ENCODE results near the gene KIFAP3. TPM values are rescaled to one million over a fixed set of nuclear protein-coding genes. Genes with fewer than 3 reads are reported as not detected.

KIFAP3 gene
- 10.5 and 10.6 TPM in 2 replicates for total RNA-seq (2014; rRNA removed; shearing (Covaris generic))
- 12.5 and 13.3 TPM in 2 replicates for total RNA-seq (2022)
- Bru-seq, nascent RNA, result percentile 57 among the genes with signal in this experiment
- percentile 43 among the genes with signal in this experiment for BruChase-seq, experiment 1, labeled RNA remaining after a 6-hour chase
- BruChase-seq, experiment 2, labeled RNA remaining after a 2-hour chase, result percentile 46 among the genes with signal in this experiment
- long read RNA-seq, transcript KIFAP3-201 (20 exons, 2,957 nt), result major isoform, 25 of 34 reads
- long read RNA-seq, partial matches to known transcripts, result 2 of 34 reads
- long read RNA-seq, other reads (novel, unspliced or antisense), result 6 of 34 reads

DNA sequence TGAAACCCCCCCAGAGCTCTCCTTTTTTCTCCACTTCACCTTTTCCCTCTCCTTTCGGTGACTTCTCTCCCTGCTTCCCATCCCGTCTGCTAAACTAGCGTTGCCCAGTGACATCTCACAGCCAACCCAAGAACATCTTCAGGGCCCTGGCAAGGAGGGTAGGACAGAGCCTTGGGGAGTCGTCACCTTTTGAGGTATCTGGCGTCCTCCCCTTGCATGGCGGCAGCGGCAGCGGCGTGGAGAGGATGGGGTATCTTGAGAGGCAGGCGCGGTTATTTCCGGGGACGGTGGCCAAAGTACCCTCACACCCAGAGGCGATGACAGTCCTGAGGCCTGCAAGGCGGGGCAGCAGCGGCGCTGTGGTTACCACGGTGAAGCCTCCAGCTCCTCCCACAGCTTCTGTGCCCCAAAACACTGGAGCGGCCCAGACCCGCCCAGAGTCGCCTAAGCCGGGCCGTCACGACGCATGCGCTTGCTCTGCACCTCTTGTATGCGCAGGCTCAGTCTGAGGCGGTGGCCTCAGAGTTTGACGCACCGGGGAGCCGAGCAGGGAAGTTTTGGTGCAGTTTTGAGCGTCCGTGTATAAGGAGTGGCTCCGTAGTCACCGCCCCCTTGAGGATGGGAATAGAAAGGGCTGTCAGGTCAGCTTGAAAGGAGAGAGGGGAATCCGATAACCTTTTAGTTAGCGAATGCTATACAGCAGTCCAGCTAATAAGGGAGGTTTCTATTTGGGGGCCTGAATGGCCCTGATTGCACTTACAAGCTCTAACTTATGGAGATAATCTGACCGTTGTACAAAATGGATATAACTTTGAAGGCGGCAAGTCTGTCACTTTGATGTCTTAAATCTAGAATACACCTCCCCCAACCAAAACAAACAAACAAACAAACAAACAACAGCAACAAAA, at the start of gene KIFAP3:
Gene KIFAP3 (minus strand): TSS at position 446 of the 908 bp plus-strand sequence. CDS start 228 bp downstream, at position 218.
- TF ChIP-seq, protein P1, sequence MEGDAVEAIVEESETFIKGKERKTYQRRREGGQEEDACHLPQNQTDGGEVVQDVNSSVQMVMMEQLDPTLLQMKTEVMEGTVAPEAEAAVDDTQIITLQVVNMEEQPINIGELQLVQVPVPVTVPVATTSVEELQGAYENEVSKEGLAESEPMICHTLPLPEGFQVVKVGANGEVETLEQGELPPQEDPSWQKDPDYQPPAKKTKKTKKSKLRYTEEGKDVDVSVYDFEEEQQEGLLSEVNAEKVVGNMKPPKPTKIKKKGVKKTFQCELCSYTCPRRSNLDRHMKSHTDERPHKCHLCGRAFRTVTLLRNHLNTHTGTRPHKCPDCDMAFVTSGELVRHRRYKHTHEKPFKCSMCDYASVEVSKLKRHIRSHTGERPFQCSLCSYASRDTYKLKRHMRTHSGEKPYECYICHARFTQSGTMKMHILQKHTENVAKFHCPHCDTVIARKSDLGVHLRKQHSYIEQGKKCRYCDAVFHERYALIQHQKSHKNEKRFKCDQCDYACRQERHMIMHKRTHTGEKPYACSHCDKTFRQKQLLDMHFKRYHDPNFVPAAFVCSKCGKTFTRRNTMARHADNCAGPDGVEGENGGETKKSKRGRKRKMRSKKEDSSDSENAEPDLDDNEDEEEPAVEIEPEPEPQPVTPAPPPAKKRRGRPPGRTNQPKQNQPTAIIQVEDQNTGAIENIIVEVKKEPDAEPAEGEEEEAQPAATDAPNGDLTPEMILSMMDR (conservative IDR thresholded peaks at IDR 0.05; ENCODE audit: low read length), result peak; percentile 71
- no peak for TF ChIP-seq EZH2phosphoT487 (IDR thresholded peaks at IDR 0.05; ENCODE audit: borderline replicate concordance, low read depth, low read length)
- H3K9me2 ChIP-seq (ENCODE audit: insufficient read depth, low read length), result no peaks in the 10 kb centered on the region
- peak within 1 kb of the TSS; percentile 100 for H2AFZ ChIP-seq (ENCODE audit: low read length)
- POLR2A ChIA-PET, result interaction anchor here (0.8 to 1.7 kb wide), 4 partner anchors 9 to 183 kb away, joined by 3 to 7 read pairs (median 6); partner anchors contain the start of gene SCYL3
- H3K27ac ChIP-seq (ENCODE audit: low read depth, low read length, poor library complexity, severe bottlenecking), result peak within 1 kb of the TSS; percentile 28
- H3K9me3 ChIP-seq (ENCODE audit: low read length), result peaks cover 40% of the 10 kb centered on the region
- H3K4me1 ChIP-seq (ENCODE audit: insufficient read depth, low read length, poor library complexity, severe bottlenecking), result peaks cover 23% of the 10 kb centered on the region
- peak within 1 kb of the TSS; percentile 91 for H3K4me2 ChIP-seq (ENCODE audit: low read length)
- H3K36me3 ChIP-seq (ENCODE audit: insufficient read depth, low read length), result no peaks in the 10 kb centered on the region
- intact Hi-C loops (cut with micrococcal nuclease; ENCODE audit: unreplicated experiment), result loop anchor here (1.0 to 5.0 kb wide), 4 partner anchors 181 to 707 kb away; partner anchors contain the start of genes BLZF1, GORAB, METTL18 and NME7
- H4K20me1 ChIP-seq (ENCODE audit: insufficient read depth, low read length), result no peaks in the 10 kb centered on the region
- peak within 1 kb of the TSS; percentile 78 for H3K4me3 ChIP-seq (ENCODE audit: low read depth, low read length, poor library complexity, severe bottlenecking)
- peaks cover 11% of the 10 kb centered on the region; the same call in 1 of the 2 replicates for H3K79me2 ChIP-seq (ENCODE audit: insufficient read depth, low read depth, low read length)
- DNase-seq (ENCODE audit: low spot score), result peak; percentile 97
- BruUV-seq (replicated peaks), result no TSS peak
- CTCF ChIA-PET (ENCODE audit: unreplicated experiment), result interaction anchor here (1.0 kb wide), 1 partner anchor 179 kb away, joined by 3 read pairs; no protein-coding TSS in a partner anchor

DNA sequence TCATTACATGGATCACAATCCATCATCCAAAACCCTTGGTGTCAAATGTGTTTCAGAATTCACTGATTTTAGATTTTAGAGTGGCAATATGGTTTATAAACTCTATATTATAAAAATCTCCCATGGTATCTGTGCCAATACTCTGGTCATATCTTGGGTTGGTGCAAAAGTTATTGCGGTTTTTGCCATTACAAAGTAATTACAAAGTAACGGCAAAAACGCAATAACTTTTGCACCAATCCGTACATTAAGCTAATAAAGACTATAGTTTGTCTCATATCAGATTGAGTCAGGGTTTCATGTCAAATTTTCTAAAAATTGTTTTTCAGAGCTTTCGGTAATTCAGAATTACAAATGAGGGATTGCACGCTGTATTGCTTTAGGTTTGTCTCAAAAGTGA, 47.9 kb upstream of the KIFAP3 start:
- no peaks in the 10 kb centered on the region for H3K4me1 ChIP-seq (ENCODE audit: insufficient read depth, low read length, poor library complexity, severe bottlenecking)
- H3K9me2 ChIP-seq (ENCODE audit: insufficient read depth, low read length), result no peaks in the 10 kb centered on the region
- BruUV-seq (replicated peaks), result no TSS peak
- ChIA-PET POLR2A (no interaction called here), CTCF (ENCODE audit: unreplicated experiment) (no interaction called here)
- H3K27ac ChIP-seq (ENCODE audit: low read depth, low read length, poor library complexity, severe bottlenecking), result no peak overlapping the region
- no peaks in the 10 kb centered on the region for H3K9me3 ChIP-seq (ENCODE audit: low read length)
- H3K36me3 ChIP-seq (ENCODE audit: insufficient read depth, low read length), result no peaks in the 10 kb centered on the region
- H3K4me3 ChIP-seq (ENCODE audit: low read depth, low read length, poor library complexity, severe bottlenecking), result no peak overlapping the region
- no peaks in the 10 kb centered on the region for H4K20me1 ChIP-seq (ENCODE audit: insufficient read depth, low read length)
- DNase-seq (ENCODE audit: low spot score), result no peak
- no peak for TF ChIP-seq EZH2phosphoT487 (IDR thresholded peaks at IDR 0.05; ENCODE audit: borderline replicate concordance, low read depth, low read length)
- TF ChIP-seq, protein P1 (conservative IDR thresholded peaks at IDR 0.05; ENCODE audit: low read length), result no peak
- H2AFZ ChIP-seq (ENCODE audit: low read length), result no peak overlapping the region
- H3K4me2 ChIP-seq (ENCODE audit: low read length), result no peak overlapping the region
- intact Hi-C loops (cut with micrococcal nuclease; ENCODE audit: unreplicated experiment), result no loop called here
- H3K79me2 ChIP-seq (ENCODE audit: insufficient read depth, low read depth, low read length), result no peaks in the 10 kb centered on the region

Data from OCI-LY7 (cell line).